Measurements from ENCODE around the gene VPS41. TPM values are rescaled to one million over a fixed set of nuclear protein-coding genes. Genes with fewer than 3 reads are reported as not detected.

Gene VPS41
- polyA plus RNA-seq, 3 donors = 10.6 to 14.6 (median 11.8) TPM

Other genes starting within 250 kb of the VPS41 start
- gene POU6F2, start 68.7 kb upstream of the VPS41 start, polyA plus RNA-seq = under 1 TPM in 2 of 3 donors, not detected in 1; 0.16 to 0.64 TPM

Data from adipose tissue (tissue), 3 donors.